Adrenal gland (tissue), 12 donors: Measurements from ENCODE around the gene PDE7B. TPM values are rescaled to one million over a fixed set of nuclear protein-coding genes. Genes with fewer than 3 reads are reported as not detected.

Experiments
- DNase-seq, 7 donors: peaks; one replicate each; pipeline ENCODE4 v3.0.0-alpha.2; 2019 to 2020
- H3K27ac ChIP-seq, 5 donors: fragments of 200-600 bp; sonication (generic) in 4 of 5; 1 replicate in 3 of 5; 2 replicates in 2 of 5; pipeline versions ENCODE4 v1.5.1 to v1.8.0; 2016 to 2020; ENCODE audit warnings: mild to moderate bottlenecking in 1 of 5
- H3K27me3 ChIP-seq: fragments of 200-600 bp; 2 replicates; pipeline ENCODE4 v1.8.0; 2021
- H3K36me3 ChIP-seq, 2 donors: fragments of 200-600 bp; replicated peaks in 1 of 2; 1 replicate in 1 of 2; 2 replicates in 1 of 2; pipeline versions ENCODE4 v1.5.1 to v1.8.0; 2018 to 2022
- H3K4me1 ChIP-seq, 2 donors: fragments of 200-600 bp; replicated peaks in 1 of 2; 1 replicate in 1 of 2; 2 replicates in 1 of 2; pipeline versions ENCODE4 v1.5.1 to v1.8.0; 2018 to 2021
- H3K4me3 ChIP-seq, 4 donors: fragments of 200-600 bp; sonication (generic) in 3 of 4; one replicate each; pipeline ENCODE4 v1.5.1; 2016 to 2018
- H3K9me3 ChIP-seq, 3 donors: fragments of 200-600 bp; sonication (generic) in 1 of 3; replicated peaks in 1 of 3; 1 replicate in 2 of 3; 2 replicates in 1 of 3; pipeline versions ENCODE4 v1.5.1 to v1.8.0; 2016 to 2021
- CTCF ChIP-seq, 6 experiments: fragments of 450-650 bp in 4 of 6; fragments of 200-600 bp in 2 of 6; sonication (generic) in 1 of 6; IDR thresholded peaks; 1 replicate in 5 of 6; 2 replicates in 1 of 6; pipeline versions ENCODE4 v1.5.1 to v1.8.0; 2016 to 2021; ENCODE audit warnings: antibody characterized with exemption in 6 of 6, mild to moderate bottlenecking in 2 of 6, moderate library complexity in 1 of 6
- POLR2A ChIP-seq, 2 donors: fragments of 450-650 bp; IDR thresholded peaks; one replicate each; pipeline ENCODE4 v1.6.1; 2017; ENCODE audit warnings: antibody characterized with exemption in 2 of 2, mild to moderate bottlenecking in 2 of 2, moderate library complexity in 1 of 2
- WGBS, 4 donors: extraction: QIAGEN DNeasy Blood & Tissue Kit in 2 of 4; methylation state at CpG; one replicate each; pipeline versions ENCODE4 v1.1.5 to v1.1.7; 2013 to 2017; 5-methylcytosine and 5-hydroxymethylcytosine counted together
- intact Hi-C, 2 donors: fragments of 100-400 bp; cut with DNase I; formaldehyde crosslinking; loops; one replicate each; pipeline versions ENCODE4 v1.14.1 to v1.15.0; 2022 to 2023
- polyA plus RNA-seq, 3 donors: library from polyadenylated mRNA; stranded (reverse); fragments of 200-250 nt in 2 of 3; fragments of 350-450 nt in 1 of 3; fragmentation: Illumina TruSeq in 1 of 3; extraction: RNeasy Lipid Tissue Mini Kit (QIAGEN cat#74804) in 1 of 3; gene quantifications; one replicate each; pipeline ENCODE4 v1.2.3, GENCODE V29; 2013 to 2014
- total RNA-seq, 9 donors: library from RNA; depleted of rRNA in 4 of 9; stranded (reverse); fragments of >200 nt in 4 of 9; fragments of 120-200 nt in 1 of 9; fragmentation: NEBNext Ultra II Directional in 1 of 9; extraction: Animal tissue kit (Norgen Biotek cat#: 25700) in 1 of 9; gene quantifications; one replicate each; pipeline versions ENCODE4 v1.1.0 to v1.2.4, GENCODE V29; 2013 to 2023
- donor health status: healthy with polysubstance abuse.
- donor health status: Bipolar disorder and iron deficiency.
- donor health status: DM: yes; HTN: yes; CAD: no.
- donor health status: DM: no; HTN: no; CAD: no.
- donor health status: DM: no; HTN: no; CAD: no.
- donor health status: DM: yes; HTN: yes; CAD: no.

Gene PDE7B
- total and polyA plus RNA-seq, 12 donors = 1.3 to 11.5 (median 5.2) TPM

- TF ChIP-seq CTCF (IDR thresholded peaks at IDR 0.05) (no peak), POLR2A (IDR thresholded peaks at IDR 0.05) (no peak)
- no peaks in the 10 kb centered on the region for H3K27me3 ChIP-seq
- WGBS, 4 donors = 40 to 62% (median 47%) methylated on average over 3 of the region's 3 CpGs
- no peak overlapping the region for H3K4me3 ChIP-seq
- peaks cover 6 to 11% of the 10 kb centered on the region in 2 donors for H3K4me1 ChIP-seq
- no peak overlapping the region for H3K27ac ChIP-seq
- intact Hi-C loops = no loop called here
- no peaks in the 10 kb centered on the region for H3K36me3 ChIP-seq
- no peak for DNase-seq
- no peaks in the 10 kb centered on the region for H3K9me3 ChIP-seq
These were observed 71.2 kb downstream of the PDE7B start for GRCh38 chr6:135922746-135923145.

- TF ChIP-seq POLR2A (IDR thresholded peaks at IDR 0.05) = no peak
- TF ChIP-seq CTCF (IDR thresholded peaks at IDR 0.05) = no peak
- Histone ChIP-seq H3K4me3 (no peak overlapping the region), H3K27ac (no peak overlapping the region), H3K27me3 (no peaks in the 10 kb centered on the region), H3K4me1 (peaks cover 0 to 13% of the 10 kb centered on the region in 2 donors), H3K9me3 (no peaks in the 10 kb centered on the region), H3K36me3 (no peaks in the 10 kb centered on the region)
- WGBS, 4 donors = 90 to 96% (median 91%) methylated on average over 4 of the region's 4 CpGs
- intact Hi-C loops = no loop called here
- no peak for DNase-seq
These were observed 81.2 kb downstream of the PDE7B start for GRCh38 chr6:135932651-135933050.

GRCh38 chr6:135935941-135936601 lies 84.6 kb downstream of the PDE7B start:
- DNase-seq = peak in 2 of 7 donors; percentile 11 to 28
- Histone ChIP-seq H3K27me3 (no peaks in the 10 kb centered on the region), H3K27ac (peak overlapping the region in 2 of 5 donors; percentile 8 to 63), H3K9me3 (no peaks in the 10 kb centered on the region), H3K36me3 (no peaks in the 10 kb centered on the region), H3K4me3 (no peak overlapping the region), H3K4me1 (peaks cover 0 to 13% of the 10 kb centered on the region in 2 donors)
- TF ChIP-seq POLR2A (IDR thresholded peaks at IDR 0.05) = no peak
- no peak for TF ChIP-seq CTCF (IDR thresholded peaks at IDR 0.05)
- 67 to 81% (median 73%) methylated on average over 8 of the region's 8 CpGs for WGBS, 4 donors
- intact Hi-C loops = no loop called here

GRCh38 chr6:135936606-135937005 lies 85.1 kb downstream of the PDE7B start:
- Histone ChIP-seq H3K4me1 (peaks cover 0 to 13% of the 10 kb centered on the region in 2 donors), H3K27me3 (no peaks in the 10 kb centered on the region), H3K27ac (peak overlapping the region in 2 of 5 donors; percentile 8 to 63), H3K4me3 (no peak overlapping the region), H3K9me3 (no peaks in the 10 kb centered on the region), H3K36me3 (no peaks in the 10 kb centered on the region)
- TF ChIP-seq CTCF (IDR thresholded peaks at IDR 0.05) (no peak), POLR2A (IDR thresholded peaks at IDR 0.05) (no peak)
- peak in 5 of 7 donors; percentile 23 to 46 (median 42) for DNase-seq
- 28 to 48% (median 33%) methylated on average over 1 of the region's 1 CpG; no CpG with 5 or more reads in 1 of the 4 donors for WGBS, 4 donors
- intact Hi-C loops = no loop called here
